NB4 (cell line): ENCODE measurements around the gene ADGRG6.

ENCODE experiments used
- DNase-seq: peaks from one replicate; pipeline ENCODE4 v3.0.0; 2010; ENCODE audit warnings: low read depth
- H3K4me3 ChIP-seq: one replicate; pipeline ENCODE4 v1.5.1; 2011; ENCODE audit warnings: mild to moderate bottlenecking, low read depth, low read length, moderate library complexity
- MYC ChIP-seq: IDR thresholded peaks from 2 replicates; pipeline ENCODE4 v1.6.1; 2011; ENCODE audit warnings: low read depth, low read length
- POLR2A ChIP-seq: IDR thresholded peaks from 2 replicates; pipeline ENCODE4 v1.6.1; 2011; ENCODE audit warnings: mild to moderate bottlenecking; ENCODE audit not compliant: insufficient read length; ENCODE audit errors: extremely low read depth
- TF ChIP-seq, protein P1 (sequence below): IDR thresholded peaks from one replicate; pipeline ENCODE4 v1.5.1; 2012; ENCODE audit warnings: low read depth, low read length
- TF ChIP-seq, protein P2 (sequence below): IDR thresholded peaks from 2 replicates; pipeline ENCODE4 v1.6.1; 2011; ENCODE audit warnings: low read depth, low read length

ADGRG6 gene

DNA sequence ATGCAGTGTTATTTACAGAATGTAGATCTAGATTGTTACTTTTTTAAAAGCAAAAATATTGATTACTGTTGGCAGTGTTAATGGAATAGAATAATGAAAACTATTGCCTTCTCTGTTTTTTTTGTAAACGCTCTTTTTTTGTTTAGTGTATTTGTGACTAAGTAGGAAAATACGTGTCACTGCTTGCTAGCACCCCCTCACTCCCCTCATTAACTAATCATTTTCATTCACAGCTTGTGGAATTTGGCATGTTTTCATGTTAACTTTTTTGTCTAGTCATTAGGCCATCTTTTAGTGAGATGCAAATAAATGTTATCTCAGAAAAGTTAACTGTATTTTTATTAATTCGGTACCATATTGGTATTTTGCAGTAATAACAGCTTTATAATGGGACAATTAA is 29.8 kb downstream of the ADGRG6 start:
- no peak overlapping the region for H3K4me3 ChIP-seq
- no peak for TF ChIP-seq MYC
- no peak for TF ChIP-seq POLR2A
- TF ChIP-seq, protein P1, sequence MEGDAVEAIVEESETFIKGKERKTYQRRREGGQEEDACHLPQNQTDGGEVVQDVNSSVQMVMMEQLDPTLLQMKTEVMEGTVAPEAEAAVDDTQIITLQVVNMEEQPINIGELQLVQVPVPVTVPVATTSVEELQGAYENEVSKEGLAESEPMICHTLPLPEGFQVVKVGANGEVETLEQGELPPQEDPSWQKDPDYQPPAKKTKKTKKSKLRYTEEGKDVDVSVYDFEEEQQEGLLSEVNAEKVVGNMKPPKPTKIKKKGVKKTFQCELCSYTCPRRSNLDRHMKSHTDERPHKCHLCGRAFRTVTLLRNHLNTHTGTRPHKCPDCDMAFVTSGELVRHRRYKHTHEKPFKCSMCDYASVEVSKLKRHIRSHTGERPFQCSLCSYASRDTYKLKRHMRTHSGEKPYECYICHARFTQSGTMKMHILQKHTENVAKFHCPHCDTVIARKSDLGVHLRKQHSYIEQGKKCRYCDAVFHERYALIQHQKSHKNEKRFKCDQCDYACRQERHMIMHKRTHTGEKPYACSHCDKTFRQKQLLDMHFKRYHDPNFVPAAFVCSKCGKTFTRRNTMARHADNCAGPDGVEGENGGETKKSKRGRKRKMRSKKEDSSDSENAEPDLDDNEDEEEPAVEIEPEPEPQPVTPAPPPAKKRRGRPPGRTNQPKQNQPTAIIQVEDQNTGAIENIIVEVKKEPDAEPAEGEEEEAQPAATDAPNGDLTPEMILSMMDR: no peak
- TF ChIP-seq, protein P2, sequence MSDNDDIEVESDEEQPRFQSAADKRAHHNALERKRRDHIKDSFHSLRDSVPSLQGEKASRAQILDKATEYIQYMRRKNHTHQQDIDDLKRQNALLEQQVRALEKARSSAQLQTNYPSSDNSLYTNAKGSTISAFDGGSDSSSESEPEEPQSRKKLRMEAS: no peak
- no peak for DNase-seq

DNA sequence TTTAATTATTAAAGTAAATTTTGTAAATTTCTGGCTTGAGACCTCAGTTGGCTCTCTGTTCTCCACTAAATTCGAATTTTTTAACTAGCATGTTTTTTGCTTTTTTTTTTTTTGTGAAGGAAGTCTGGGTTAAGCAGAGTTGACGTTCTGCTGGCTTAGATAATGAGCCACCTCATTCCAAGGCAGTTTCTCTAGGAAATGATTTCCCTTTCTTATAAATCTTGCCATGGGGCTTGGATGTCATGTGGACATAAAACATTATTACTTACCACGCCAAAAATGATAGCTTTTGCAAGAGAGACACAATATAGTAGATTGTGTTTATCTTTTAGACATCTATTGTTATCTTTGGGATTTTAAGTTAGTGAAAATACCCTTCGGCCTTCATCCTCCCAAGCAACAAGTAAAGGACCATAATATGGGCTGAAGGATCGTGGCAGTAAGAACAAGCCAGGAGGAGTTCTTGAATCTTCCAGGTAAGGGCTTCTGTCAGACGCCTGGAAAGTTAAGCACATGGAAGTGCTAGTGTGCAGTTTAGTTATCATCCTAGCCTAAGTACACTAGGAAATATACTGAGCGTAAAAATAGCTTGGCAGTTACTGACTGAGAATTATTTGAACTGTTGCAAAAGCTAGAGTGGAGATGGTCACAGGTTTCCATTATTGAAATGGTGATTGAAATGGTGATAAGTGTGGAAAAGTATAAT is 30.7 kb downstream of the ADGRG6 start:
- DNase-seq: no peak
- TF ChIP-seq, protein P1: no peak
- TF ChIP-seq MYC (no peak), POLR2A (no peak)
- TF ChIP-seq, protein P2: no peak

DNA sequence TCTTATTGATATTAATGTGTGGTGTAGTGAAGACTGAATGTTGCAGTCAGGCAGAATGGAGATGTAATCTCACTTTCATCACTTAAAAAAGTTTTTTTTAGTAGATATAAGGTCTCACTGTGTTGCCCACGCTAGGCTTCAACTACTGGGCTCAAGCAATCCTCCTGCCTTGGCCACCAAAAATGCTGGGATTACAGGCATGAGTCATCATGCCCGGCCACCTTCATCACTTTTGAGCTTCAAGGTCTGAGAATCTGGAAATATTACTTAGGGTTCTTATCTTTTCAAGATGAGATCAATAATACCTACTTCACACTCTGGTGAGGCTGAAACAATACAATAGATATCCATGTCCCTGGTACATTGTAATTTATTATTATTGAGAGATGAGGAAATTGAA is 31.6 kb downstream of the ADGRG6 start:
- TF ChIP-seq, protein P1: no peak
- TF ChIP-seq, protein P2: no peak
- TF ChIP-seq POLR2A (no peak), MYC (no peak)
- DNase-seq: no peak
- no peak overlapping the region for H3K4me3 ChIP-seq

More for the DNA sequence above, 30.7 kb downstream of the ADGRG6 start:
- H3K4me3 ChIP-seq: no peak overlapping the region

DNA sequence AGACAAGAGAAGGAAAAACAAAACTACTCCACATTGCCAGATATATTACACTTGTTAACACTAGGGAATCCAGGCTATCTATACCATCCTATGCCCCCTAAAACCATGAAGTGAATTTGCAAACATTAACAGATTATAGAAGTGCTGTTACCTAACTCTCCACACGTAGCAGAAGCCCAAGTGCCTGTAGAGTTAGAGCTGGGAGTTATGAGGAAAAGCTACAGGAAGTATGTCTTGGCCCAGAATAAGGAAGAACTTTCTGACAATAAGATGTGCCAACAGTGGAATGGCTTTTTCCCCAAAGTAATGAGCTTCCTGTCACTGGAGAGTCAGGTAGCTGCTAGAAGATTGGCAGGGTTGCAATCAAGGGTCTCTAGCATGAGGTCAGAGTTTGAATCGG is 32.5 kb downstream of the ADGRG6 start:
- DNase-seq: no peak
- H3K4me3 ChIP-seq: no peak overlapping the region
- TF ChIP-seq, protein P1: no peak
- no peak for TF ChIP-seq MYC
- TF ChIP-seq, protein P2: no peak
- no peak for TF ChIP-seq POLR2A

DNA sequence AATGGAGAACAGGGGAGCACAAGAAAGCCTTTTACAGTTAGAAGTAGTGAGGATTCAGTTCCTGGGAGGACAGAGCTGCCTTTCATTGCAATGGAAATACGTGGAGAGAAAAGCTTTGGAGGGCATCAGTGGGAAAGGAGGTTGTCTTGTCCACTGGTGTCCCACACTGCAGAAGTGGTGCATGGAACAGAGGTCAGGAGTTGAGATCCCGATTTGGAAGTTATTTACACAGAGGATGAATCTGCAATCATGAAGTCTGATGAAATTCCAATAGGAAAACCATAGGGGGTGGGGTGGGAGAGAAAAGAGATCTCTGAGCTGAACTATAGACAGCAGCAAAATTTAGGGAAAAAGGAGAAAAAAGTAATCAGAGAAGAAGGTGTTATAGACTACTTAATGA is 33.6 kb downstream of the ADGRG6 start:
- no peak for DNase-seq
- no peak for TF ChIP-seq POLR2A
- no peak for TF ChIP-seq MYC
- TF ChIP-seq, protein P2: no peak
- TF ChIP-seq, protein P1: no peak
- H3K4me3 ChIP-seq: no peak overlapping the region
